H1 (cell line): ENCODE measurements around the gene TAF9.

ENCODE experiments used
- EP300 ChIP-seq, 2 experiments: IDR thresholded peaks; 1 replicate in 1 of 2; 2 replicates in 1 of 2; pipeline ENCODE4 v1.6.1; 2011 to 2012; ENCODE audit warnings: low read depth in 2 of 2, low read length in 2 of 2, mild to moderate bottlenecking in 2 of 2, borderline replicate concordance in 1 of 2, inconsistent platforms in 1 of 2, moderate library complexity in 1 of 2
- EZH2 ChIP-seq: fragments of 200-600 bp; sonication (generic); IDR thresholded peaks from 2 replicates; pipeline ENCODE4 v1.7.1; 2012; ENCODE audit warnings: low read depth, mild to moderate bottlenecking, moderate library complexity, low read length, inconsistent platforms; ENCODE audit not compliant: severe bottlenecking
- JUN ChIP-seq: IDR thresholded peaks from 2 replicates; pipeline ENCODE4 v1.6.1; 2011; ENCODE audit warnings: low read depth, mild to moderate bottlenecking, improper control_type of control experiment, low read length
- POLR2A ChIP-seq, 2 experiments: IDR thresholded peaks; 1 replicate in 1 of 2; 2 replicates in 1 of 2; pipeline ENCODE4 v1.6.1; 2011; ENCODE audit warnings: low read depth in 2 of 2, low read length in 2 of 2, mild to moderate bottlenecking in 2 of 2; ENCODE audit errors: control extremely low read depth in 1 of 2
- RAD21 ChIP-seq, 2 experiments: IDR thresholded peaks in 1 of 2; conservative IDR thresholded peaks in 1 of 2; 2 replicates each; pipeline ENCODE4 v1.6.1; 2011; ENCODE audit warnings: low read depth in 2 of 2, low read length in 2 of 2, improper control_type of control experiment in 1 of 2, inconsistent platforms in 1 of 2, mild to moderate bottlenecking in 1 of 2, moderate library complexity in 1 of 2
- SIN3A ChIP-seq, 2 experiments: IDR thresholded peaks in 1 of 2; conservative IDR thresholded peaks in 1 of 2; 2 replicates each; pipeline ENCODE4 v1.6.1; 2011 to 2012; ENCODE audit warnings: low read length in 2 of 2, improper control_type of control experiment in 1 of 2, low read depth in 1 of 2, mild to moderate bottlenecking in 1 of 2
- SRF ChIP-seq: IDR thresholded peaks from 2 replicates; pipeline ENCODE4 v1.6.1; 2011; ENCODE audit warnings: mild to moderate bottlenecking, low read depth, low read length, moderate library complexity
- TAF1 ChIP-seq: IDR thresholded peaks from 2 replicates; pipeline ENCODE4 v1.6.1; 2011; ENCODE audit warnings: mild to moderate bottlenecking, low read depth, low read length
- TF ChIP-seq, protein P1 (sequence below), 3 experiments: IDR thresholded peaks; 1 replicate in 2 of 3; 2 replicates in 1 of 3; pipeline versions ENCODE4 v1.5.1 to v1.6.1; 2011; ENCODE audit warnings: low read length in 3 of 3, mild to moderate bottlenecking in 3 of 3, inconsistent platforms in 2 of 3, low read depth in 1 of 3, moderate library complexity in 1 of 3; ENCODE audit not compliant: insufficient read depth in 1 of 3; ENCODE audit errors: control extremely low read depth in 1 of 3

DNA sequence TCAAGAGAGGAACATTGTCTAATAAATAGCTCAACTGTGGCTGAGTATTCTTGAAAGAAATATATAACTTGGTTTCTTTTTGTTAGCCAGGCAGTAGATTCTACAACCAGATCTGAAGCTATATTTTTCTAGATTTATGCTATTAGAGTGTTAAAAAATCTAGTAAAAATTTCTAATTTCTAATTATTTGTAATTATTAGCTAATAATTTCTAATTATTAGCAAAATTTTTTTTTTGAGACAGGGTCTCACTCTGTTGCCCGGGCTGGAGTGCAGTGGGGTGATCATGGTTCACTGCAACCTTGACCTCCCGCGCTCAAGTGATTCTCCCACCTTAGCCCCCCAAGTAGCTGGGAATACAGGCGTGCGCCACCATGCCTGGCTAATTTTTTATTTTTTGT is 3.1 kb upstream of the TAF9 start:
- TF ChIP-seq SRF (no peak), JUN (no peak), POLR2A (IDR thresholded peaks at IDR 0.05; ENCODE audit: control extremely low read depth in 1 of 2, low read depth in 2 of 2, low read length in 2 of 2) (no peak), TAF1 (no peak), EP300 (IDR thresholded peaks at IDR 0.05; ENCODE audit: borderline replicate concordance in 1 of 2, low read depth in 2 of 2, low read length in 2 of 2) (no peak), RAD21 (IDR thresholded peaks at IDR 0.05 in 1 of 2, conservative IDR thresholded peaks at IDR 0.05 in 1 of 2; ENCODE audit: low read depth in 2 of 2, low read length in 2 of 2) (no peak), EZH2 (no peak), SIN3A (conservative IDR thresholded peaks at IDR 0.05 in 1 of 2, IDR thresholded peaks at IDR 0.05 in 1 of 2; ENCODE audit: low read depth in 1 of 2, low read length in 2 of 2) (no peak)
- TF ChIP-seq, protein P1, sequence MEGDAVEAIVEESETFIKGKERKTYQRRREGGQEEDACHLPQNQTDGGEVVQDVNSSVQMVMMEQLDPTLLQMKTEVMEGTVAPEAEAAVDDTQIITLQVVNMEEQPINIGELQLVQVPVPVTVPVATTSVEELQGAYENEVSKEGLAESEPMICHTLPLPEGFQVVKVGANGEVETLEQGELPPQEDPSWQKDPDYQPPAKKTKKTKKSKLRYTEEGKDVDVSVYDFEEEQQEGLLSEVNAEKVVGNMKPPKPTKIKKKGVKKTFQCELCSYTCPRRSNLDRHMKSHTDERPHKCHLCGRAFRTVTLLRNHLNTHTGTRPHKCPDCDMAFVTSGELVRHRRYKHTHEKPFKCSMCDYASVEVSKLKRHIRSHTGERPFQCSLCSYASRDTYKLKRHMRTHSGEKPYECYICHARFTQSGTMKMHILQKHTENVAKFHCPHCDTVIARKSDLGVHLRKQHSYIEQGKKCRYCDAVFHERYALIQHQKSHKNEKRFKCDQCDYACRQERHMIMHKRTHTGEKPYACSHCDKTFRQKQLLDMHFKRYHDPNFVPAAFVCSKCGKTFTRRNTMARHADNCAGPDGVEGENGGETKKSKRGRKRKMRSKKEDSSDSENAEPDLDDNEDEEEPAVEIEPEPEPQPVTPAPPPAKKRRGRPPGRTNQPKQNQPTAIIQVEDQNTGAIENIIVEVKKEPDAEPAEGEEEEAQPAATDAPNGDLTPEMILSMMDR (IDR thresholded peaks at IDR 0.05; ENCODE audit: control extremely low read depth in 1 of 3, insufficient read depth in 1 of 3, low read depth in 1 of 3, low read length in 3 of 3): no peak
